GM23338 (cell line): Measurements from ENCODE around the gene NECAB3. TPM values are rescaled to one million over a fixed set of nuclear protein-coding genes. Genes with fewer than 3 reads are reported as not detected.

Experiments
- ATAC-seq: fragments of 200-7000 bp; cut with Tn5 transposase; 3 replicates; pipeline ENCODE4 v1.9.1; 2020
- DNase-seq: peaks from one replicate; pipeline ENCODE4 v3.0.0-alpha.2; 2015; ENCODE audit warnings: low spot score
- H2AFZ ChIP-seq: fragments of 200-600 bp; sonication (generic); 2 replicates; pipeline ENCODE4 v1.8.0; 2016; ENCODE audit warnings: antibody characterized with exemption, mild to moderate bottlenecking, moderate library complexity
- H3F3A ChIP-seq: fragments of 200-600 bp; sonication (generic); replicated peaks from 2 replicates; pipeline ENCODE4 v1.8.0; 2017; ENCODE audit warnings: antibody characterized with exemption, mixed run types, low read depth
- H3K27ac ChIP-seq: fragments of 200-600 bp; sonication (generic); 2 replicates; pipeline ENCODE4 v1.6.1; 2016; ENCODE audit warnings: low read depth
- H3K27me3 ChIP-seq: fragments of 200-600 bp; sonication (generic); 2 replicates; pipeline ENCODE4 v1.8.0; 2016; ENCODE audit warnings: mild to moderate bottlenecking, mixed run types, moderate library complexity; ENCODE audit not compliant: insufficient read depth
- H3K36me3 ChIP-seq: fragments of 200-600 bp; sonication (generic); 2 replicates; pipeline ENCODE4 v1.8.0; 2016; ENCODE audit warnings: mild to moderate bottlenecking; ENCODE audit not compliant: insufficient read depth
- H3K4me1 ChIP-seq: fragments of 200-600 bp; sonication (generic); 2 replicates; pipeline ENCODE4 v1.8.0; 2016; ENCODE audit warnings: mild to moderate bottlenecking, moderate library complexity; ENCODE audit not compliant: insufficient read depth
- H3K4me2 ChIP-seq: fragments of 200-600 bp; sonication (generic); 2 replicates; pipeline ENCODE4 v1.7.1; 2017; ENCODE audit warnings: mixed run types
- H3K4me3 ChIP-seq: fragments of 200-600 bp; sonication (generic); 2 replicates; pipeline ENCODE4 v1.6.1; 2016; ENCODE audit warnings: mixed run types
- H3K79me2 ChIP-seq: fragments of 200-600 bp; sonication (generic); replicated peaks from 2 replicates; pipeline ENCODE4 v1.8.0; 2017; ENCODE audit warnings: mild to moderate bottlenecking; ENCODE audit not compliant: insufficient read depth
- H3K9me2 ChIP-seq: fragments of 200-600 bp; sonication (generic); 2 replicates; pipeline ENCODE4 v1.8.0; 2017; ENCODE audit not compliant: insufficient read depth
- H4K20me1 ChIP-seq: fragments of 200-600 bp; sonication (generic); replicated peaks from 2 replicates; pipeline ENCODE4 v1.8.0; 2017; ENCODE audit warnings: mild to moderate bottlenecking; ENCODE audit not compliant: insufficient read depth
- H3K27ac Mint-ChIP-seq: 2 replicates; pipeline ENCODE4 v1.8.0; 2020; ENCODE audit warnings: inconsistent platforms, mild to moderate bottlenecking, moderate library complexity, mixed read lengths
- H3K27me3 Mint-ChIP-seq: 3 replicates; pipeline ENCODE4 v1.8.0; 2022; ENCODE audit warnings: low read depth, mild to moderate bottlenecking, moderate library complexity, mixed read lengths, inconsistent platforms; ENCODE audit not compliant: insufficient read depth, poor library complexity
- H3K36me3 Mint-ChIP-seq: 3 replicates; pipeline ENCODE4 v1.8.0; 2021; ENCODE audit warnings: low read depth, mild to moderate bottlenecking, inconsistent platforms, moderate library complexity, mixed read lengths
- H3K4me1 Mint-ChIP-seq: 3 replicates; pipeline ENCODE4 v1.8.0; 2020; ENCODE audit warnings: mild to moderate bottlenecking, inconsistent platforms, mixed read lengths
- H3K4me3 Mint-ChIP-seq: 3 replicates; pipeline ENCODE4 v1.8.0; 2021; ENCODE audit warnings: moderate library complexity, mild to moderate bottlenecking, inconsistent platforms, mixed read lengths
- H3K9me3 Mint-ChIP-seq: 3 replicates; pipeline ENCODE4 v1.8.0; 2020; ENCODE audit warnings: moderate library complexity, mild to moderate bottlenecking, inconsistent platforms, mixed read lengths
- CREB1 ChIP-seq: fragments of 250-450 bp; sonication (Bioruptor Pico); IDR thresholded peaks from 2 replicates; pipeline ENCODE4 v1.5.0; 2020; ENCODE audit warnings: low read depth, mild to moderate bottlenecking, moderate library complexity
- CTCF ChIP-seq, 2 experiments: fragments of 200-600 bp in 1 of 2; sonication (generic) in 1 of 2; conservative IDR thresholded peaks; 2 replicates each; pipeline versions ENCODE4 v1.5.1 to v1.6.1; 2016 to 2017; ENCODE audit warnings: antibody characterized with exemption in 2 of 2, low read depth in 2 of 2, mild to moderate bottlenecking in 2 of 2, moderate library complexity in 1 of 2
- ETS1 ChIP-seq: IDR thresholded peaks from 2 replicates; pipeline ENCODE4 v1.6.1; 2016; ENCODE audit warnings: antibody characterized with exemption
- EZH2phosphoT487 ChIP-seq: fragments of 200-600 bp; sonication (generic); IDR thresholded peaks from one replicate; pipeline ENCODE4 v1.8.1; 2018; ENCODE audit warnings: antibody characterized with exemption; ENCODE audit not compliant: unreplicated experiment
- JUNB ChIP-seq: IDR thresholded peaks from one replicate; pipeline ENCODE4 v1.6.1; 2016; ENCODE audit warnings: antibody characterized with exemption; ENCODE audit not compliant: unreplicated experiment
- NANOG ChIP-seq: IDR thresholded peaks from 2 replicates; pipeline ENCODE4 v1.6.1; 2016; ENCODE audit warnings: antibody characterized with exemption, borderline replicate concordance
- ZNF331 ChIP-seq: fragments of 250-450 bp; sonication (Bioruptor Pico); IDR thresholded peaks from 2 replicates; pipeline ENCODE4 v1.5.0; 2020; ENCODE audit warnings: low read depth, mild to moderate bottlenecking, moderate library complexity
- ZNF462 ChIP-seq: fragments of 250-450 bp; sonication (Bioruptor Pico); IDR thresholded peaks from 2 replicates; pipeline ENCODE4 v1.5.0; 2020; ENCODE audit warnings: mild to moderate bottlenecking, moderate library complexity
- polyA plus RNA-seq: library from polyadenylated mRNA; unstranded; fragments of >200 nt; fragmentation: Nextera tagmentation; extraction: Ambion mirVana; gene quantifications from 2 replicates; pipeline ENCODE4 v1.2.1, GENCODE V29; 2016
- total RNA-seq: library from RNA; depleted of rRNA; stranded (reverse); fragments of >200 nt; shearing (Covaris generic); gene quantifications from 2 replicates; pipeline ENCODE4 v1.2.3, GENCODE V29; 2014

NECAB3 gene
- total and polyA plus RNA-seq, 2 experiments from 2014 or later: 8.5 to 28.4 TPM

- no peaks in the 10 kb centered on the region for H3K36me3 ChIP-seq
- H3F3A ChIP-seq: no peaks in the 10 kb centered on the region
- Mint-ChIP-seq H3K27me3 (peaks cover 2% of the 10 kb centered on the region), H3K27ac (no peak overlapping the region; the same call in 1 of the 2 replicates), H3K4me3 (no peak overlapping the region), H3K4me1 (peaks cover 18% of the 10 kb centered on the region; the same call in 2 of the 3 replicates), H3K9me3 (no peaks in the 10 kb centered on the region), H3K36me3 (peaks cover 14% of the 10 kb centered on the region; the same call in 2 of the 3 replicates)
- no peak overlapping the region for H3K27ac ChIP-seq
- H2AFZ ChIP-seq: no peak overlapping the region
- TF ChIP-seq CTCF (conservative IDR thresholded peaks at IDR 0.05; ENCODE audit: low read depth in 2 of 2) (no peak), NANOG (no peak), ZNF331 (no peak)
- ATAC-seq (no peak; the same call in 2 of the 3 replicates), DNase-seq (no peak)
- no peaks in the 10 kb centered on the region for H3K27me3 ChIP-seq
- H3K9me2 ChIP-seq: no peaks in the 10 kb centered on the region
- no peaks in the 10 kb centered on the region for H3K79me2 ChIP-seq
- no peak overlapping the region for H3K4me3 ChIP-seq
- H4K20me1 ChIP-seq: no peaks in the 10 kb centered on the region
- H3K4me2 ChIP-seq: no peak overlapping the region
- no peaks in the 10 kb centered on the region; the same call in 1 of the 2 replicates for H3K4me1 ChIP-seq
Observed at GRCh38 chr20:33649201-33649681, 25.0 kb downstream of the NECAB3 start.

GRCh38 chr20:33648396-33649004, 25.7 kb downstream of the NECAB3 start:
- peaks cover 10% of the 10 kb centered on the region; the same call in 2 of the 3 replicates for H3K4me1 Mint-ChIP-seq
- H3K36me3 ChIP-seq: no peaks in the 10 kb centered on the region

More at GRCh38 chr20:33648396-33649004, 25.7 kb downstream of the NECAB3 start:
- H3K79me2 ChIP-seq: no peaks in the 10 kb centered on the region
- Mint-ChIP-seq H3K4me3 (no peak overlapping the region), H3K9me3 (no peaks in the 10 kb centered on the region), H3K36me3 (peaks cover 14% of the 10 kb centered on the region; the same call in 2 of the 3 replicates), H3K27me3 (peaks cover 2% of the 10 kb centered on the region), H3K27ac (no peak overlapping the region)
- H3K27me3 ChIP-seq: no peaks in the 10 kb centered on the region
- TF ChIP-seq JUNB (no peak), CTCF (conservative IDR thresholded peaks at IDR 0.05; ENCODE audit: low read depth in 2 of 2) (no peak), CREB1 (no peak), EZH2phosphoT487 (no peak), ZNF462 (CRISPR knock-in tag) (no peak), ETS1 (no peak)
- no peaks in the 10 kb centered on the region; the same call in 1 of the 2 replicates for H3K4me1 ChIP-seq
- H3K4me2 ChIP-seq: no peak overlapping the region
- H3K27ac ChIP-seq: no peak overlapping the region
- no peak overlapping the region for H2AFZ ChIP-seq
- no peaks in the 10 kb centered on the region for H3K9me2 ChIP-seq
- H4K20me1 ChIP-seq: peaks cover 3% of the 10 kb centered on the region; the same call in 1 of the 2 replicates
- H3K4me3 ChIP-seq: no peak overlapping the region
- no peak for DNase-seq
- no peaks in the 10 kb centered on the region for H3F3A ChIP-seq
- no peak for ATAC-seq
